HepG2 (cell line): ENCODE measurements around the gene LRRFIP2. TPM values are rescaled to one million over a fixed set of nuclear protein-coding genes. Genes with fewer than 3 reads are reported as not detected.
A peak's percentile ranks its signal among the peaks of the same experiment; 100 is the strongest.

Source experiments
- ARID3A ChIP-seq: IDR thresholded peaks from 2 replicates; pipeline ENCODE4 v1.6.1; 2012; ENCODE audit warnings: low read depth, low read length, improper control_type of control experiment
- ARID4A ChIP-seq: sonication (generic); formaldehyde crosslinking; IDR thresholded peaks from 2 replicates; pipeline ENCODE4 v1.5.0; 2020; ENCODE audit warnings: mild to moderate bottlenecking, missing genetic modification reagents, borderline replicate concordance
- EP300 ChIP-seq, 3 experiments: sonication (generic) in 1 of 3; formaldehyde crosslinking in 1 of 3; IDR thresholded peaks; 2 replicates each; pipeline versions ENCODE4 v1.5.1 to v1.6.1; 2011 to 2020; ENCODE audit warnings: low read depth in 2 of 3, low read length in 2 of 3, borderline replicate concordance in 1 of 3, improper control_type of control experiment in 1 of 3, mild to moderate bottlenecking in 1 of 3, missing genetic modification reagents in 1 of 3, moderate library complexity in 1 of 3
- FOXA3 ChIP-seq: IDR thresholded peaks from 2 replicates; pipeline ENCODE4 v1.6.1; 2016; ENCODE audit warnings: missing genetic modification reagents, missing compliant biosample characterization
- FOXP1 ChIP-seq, 2 experiments: fragments of 450-650 bp in 1 of 2; IDR thresholded peaks; 2 replicates each; pipeline ENCODE4 v1.6.1; 2017 to 2018; ENCODE audit warnings: antibody characterized with exemption in 1 of 2
- MED1 ChIP-seq: sonication (generic); formaldehyde crosslinking; IDR thresholded peaks from 2 replicates; pipeline ENCODE4 v1.4.0; 2020; ENCODE audit warnings: missing genetic modification reagents
- MEF2D ChIP-seq: sonication (generic); formaldehyde crosslinking; IDR thresholded peaks from 2 replicates; pipeline ENCODE4 v1.5.1; 2020; ENCODE audit warnings: mild to moderate bottlenecking, missing genetic modification reagents
- NR2F1 ChIP-seq, 2 experiments: fragments of 450-650 bp in 1 of 2; formaldehyde crosslinking in 1 of 2; IDR thresholded peaks; 2 replicates each; pipeline versions ENCODE4 v1.5.0 to v1.6.1; 2016 to 2020; ENCODE audit warnings: mild to moderate bottlenecking in 1 of 2, missing compliant biosample characterization in 1 of 2, missing genetic modification reagents in 1 of 2, moderate library complexity in 1 of 2
- SIX4 ChIP-seq: sonication (generic); formaldehyde crosslinking; IDR thresholded peaks from 2 replicates; pipeline ENCODE4 v1.4.0; 2020; ENCODE audit warnings: missing genetic modification reagents
- SP1 ChIP-seq, 2 experiments: fragments of 450-650 bp in 1 of 2; sonication (generic) in 1 of 2; formaldehyde crosslinking in 1 of 2; IDR thresholded peaks; 2 replicates each; pipeline versions ENCODE4 v1.4.0 to v1.6.1; 2016 to 2020; ENCODE audit warnings: missing genetic modification reagents in 1 of 2
- XBP1 ChIP-seq: sonication (generic); formaldehyde crosslinking; IDR thresholded peaks from 2 replicates; pipeline ENCODE4 v1.5.0; 2020; ENCODE audit warnings: missing genetic modification reagents
- ZNF407 ChIP-seq: sonication (generic); formaldehyde crosslinking; IDR thresholded peaks from one replicate; pipeline ENCODE4 v1.5.1; 2020; ENCODE audit warnings: mild to moderate bottlenecking, missing genetic modification reagents; ENCODE audit errors: not compliant biosample characterization
- ZNF431 ChIP-seq: sonication (generic); formaldehyde crosslinking; IDR thresholded peaks from 2 replicates; pipeline ENCODE4 v1.9.0; 2022; ENCODE audit warnings: missing genetic modification reagents, low read depth, mild to moderate bottlenecking, borderline replicate concordance
- ZNF484 ChIP-seq: sonication (generic); formaldehyde crosslinking; IDR thresholded peaks from 2 replicates; pipeline ENCODE4 v1.5.1; 2020; ENCODE audit warnings: mild to moderate bottlenecking, low read depth, missing genetic modification reagents, borderline replicate concordance
- ZNF644 ChIP-seq: IDR thresholded peaks from 2 replicates; pipeline ENCODE4 v1.6.1; 2016; ENCODE audit warnings: low read depth
- polyA plus RNA-seq, 8 experiments: library from polyadenylated mRNA; depleted of rRNA in 3 of 8; stranded (reverse) in 7 of 8; unstranded in 1 of 8; fragments of >200 nt; fragmentation: Illumina TruSeq in 4 of 8; extraction: Trizol in 4 of 8; gene quantifications; 2 replicates each; pipeline versions ENCODE4 v1.2.1 to v1.2.3, GENCODE V29; 2011 to 2016; ENCODE audit warnings: low read depth in 4 of 8, missing spikeins in 1 of 8, mixed read lengths in 1 of 8; ENCODE audit not compliant: insufficient read depth in 1 of 8
- total RNA-seq, 5 experiments: library from RNA; depleted of rRNA; stranded (reverse); fragments of >200 nt; fragmentation: Illumina TruSeq; extraction: Trizol; gene quantifications; 2 replicates each; pipeline ENCODE4 v1.2.3, GENCODE V29; 2016; ENCODE audit warnings: low read depth in 1 of 5

LRRFIP2 gene
- total and polyA plus RNA-seq, 2 of the 13 experiments (the other 11 are each of a cell fraction or from before 2014, with no cell fraction given): 13.5 to 32.2 TPM

GRCh38 chr3:37127340-37127739, 47.0 kb downstream of the LRRFIP2 start (continued):
- TF ChIP-seq ARID4A (CRISPR knock-in tag): no peak
- no peak for TF ChIP-seq MED1 (CRISPR knock-in tag)
- no peak for TF ChIP-seq ZNF431
- TF ChIP-seq MEF2D (CRISPR knock-in tag): no peak
- TF ChIP-seq XBP1 (CRISPR knock-in tag): no peak
- peak; percentile 85 for TF ChIP-seq ARID3A
- no peak for TF ChIP-seq ZNF407 (CRISPR knock-in tag)
- TF ChIP-seq ZNF484 (CRISPR knock-in tag): no peak
- TF ChIP-seq SIX4 (CRISPR knock-in tag): no peak
- peak; percentile 65 for TF ChIP-seq FOXA3 (CRISPR knock-in tag)
- peak in 1 of 2 experiments; percentile 54; a peak in 1 of 4 replicates for TF ChIP-seq EP300 (IDR thresholded peaks at IDR 0.05; ENCODE audit: low read depth in 2 of 2, low read length in 2 of 2)
- no peak for TF ChIP-seq EP300 (CRISPR knock-in tag; IDR thresholded peaks at IDR 0.05; ENCODE audit: borderline replicate concordance)
- peak; percentile 93 for TF ChIP-seq ZNF644 (CRISPR knock-in tag)
- no peak for TF ChIP-seq SP1 (IDR thresholded peaks at IDR 0.05)
- TF ChIP-seq SP1 (CRISPR knock-in tag; IDR thresholded peaks at IDR 0.05): no peak
- TF ChIP-seq FOXP1 (IDR thresholded peaks at IDR 0.05): no peak
- peak; percentile 37; the same call in 1 of the 2 replicates for TF ChIP-seq FOXP1 (CRISPR knock-in tag; IDR thresholded peaks at IDR 0.05)
- peak; percentile 90 for TF ChIP-seq NR2F1 (CRISPR knock-in tag; IDR thresholded peaks at IDR 0.05)
